Upper lobe of right lung (tissue), 1 donor: Measurements from ENCODE around the gene RRP9. TPM values are rescaled to one million over a fixed set of nuclear protein-coding genes. Genes with fewer than 3 reads are reported as not detected.
A peak's percentile ranks its signal among the peaks of the same experiment; 100 is the strongest.

Experiments
- ATAC-seq: fragments of 200-7000 bp; cut with Tn5 transposase; one replicate; pipeline ENCODE4 v1.9.1; 2020; ENCODE audit warnings: mild to moderate bottlenecking, moderate library complexity
- DNase-seq: peaks from one replicate; pipeline ENCODE4 v3.0.0-alpha.2; 2020
- H3K27ac ChIP-seq: fragments of 200-600 bp; one replicate; pipeline ENCODE4 v1.8.0; 2022
- H3K27me3 ChIP-seq: fragments of 200-600 bp; one replicate; pipeline ENCODE4 v1.8.0; 2022; ENCODE audit warnings: mild to moderate bottlenecking
- H3K36me3 ChIP-seq: fragments of 200-600 bp; one replicate; pipeline ENCODE4 v1.8.0; 2022
- H3K4me1 ChIP-seq: fragments of 200-600 bp; one replicate; pipeline ENCODE4 v1.8.0; 2022
- H3K4me3 ChIP-seq: fragments of 200-600 bp; one replicate; pipeline ENCODE4 v1.8.0; 2022; ENCODE audit warnings: mild to moderate bottlenecking
- H3K9me3 ChIP-seq: fragments of 200-600 bp; one replicate; pipeline ENCODE4 v1.8.0; 2022
- intact Hi-C: fragments of 100-400 bp; cut with DNase I; formaldehyde crosslinking; loops from one replicate; pipeline ENCODE4 v1.11.0; 2022
- total RNA-seq: library from RNA; stranded (reverse); fragmentation: NEBNext Ultra II Directional; extraction: Animal tissue kit (Norgen Biotek cat#: 25700); gene quantifications from one replicate; pipeline ENCODE4 v1.2.1, GENCODE V29; 2021
- TF ChIP-seq, protein P1 (sequence below): fragments of 200-600 bp; IDR thresholded peaks from one replicate; pipeline ENCODE4 v1.8.0; 2022; ENCODE audit warnings: antibody characterized with exemption
- donor health status: DM: no; HTN: yes; CAD: no; lungs with severe emphysema.

Gene RRP9
- total RNA-seq, 1 donor from 2014 or later = 20.6 TPM

DNA sequence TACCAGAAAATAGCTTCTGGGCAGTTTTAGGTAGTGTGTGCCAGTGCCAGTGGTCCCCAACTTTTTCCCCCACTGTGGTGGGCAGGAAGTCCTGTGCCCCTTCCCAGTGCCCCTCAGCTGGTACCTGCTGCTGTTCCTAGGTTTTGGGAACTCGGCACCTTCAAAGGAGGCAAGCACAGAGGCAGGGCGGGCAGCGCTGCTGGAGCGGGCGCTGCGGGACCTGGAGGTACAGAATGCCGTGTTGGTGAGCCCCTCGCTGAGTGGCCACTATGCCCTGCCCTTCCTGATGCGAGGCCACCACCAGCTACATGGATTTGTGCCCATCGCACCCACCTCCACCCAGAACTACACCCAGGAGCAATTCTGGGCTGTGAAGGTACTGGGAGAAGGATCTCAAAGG, 38.5 kb upstream of the RRP9 start:
- intact Hi-C loops = no loop called here
- ATAC-seq = no peak
- TF ChIP-seq, protein P1, sequence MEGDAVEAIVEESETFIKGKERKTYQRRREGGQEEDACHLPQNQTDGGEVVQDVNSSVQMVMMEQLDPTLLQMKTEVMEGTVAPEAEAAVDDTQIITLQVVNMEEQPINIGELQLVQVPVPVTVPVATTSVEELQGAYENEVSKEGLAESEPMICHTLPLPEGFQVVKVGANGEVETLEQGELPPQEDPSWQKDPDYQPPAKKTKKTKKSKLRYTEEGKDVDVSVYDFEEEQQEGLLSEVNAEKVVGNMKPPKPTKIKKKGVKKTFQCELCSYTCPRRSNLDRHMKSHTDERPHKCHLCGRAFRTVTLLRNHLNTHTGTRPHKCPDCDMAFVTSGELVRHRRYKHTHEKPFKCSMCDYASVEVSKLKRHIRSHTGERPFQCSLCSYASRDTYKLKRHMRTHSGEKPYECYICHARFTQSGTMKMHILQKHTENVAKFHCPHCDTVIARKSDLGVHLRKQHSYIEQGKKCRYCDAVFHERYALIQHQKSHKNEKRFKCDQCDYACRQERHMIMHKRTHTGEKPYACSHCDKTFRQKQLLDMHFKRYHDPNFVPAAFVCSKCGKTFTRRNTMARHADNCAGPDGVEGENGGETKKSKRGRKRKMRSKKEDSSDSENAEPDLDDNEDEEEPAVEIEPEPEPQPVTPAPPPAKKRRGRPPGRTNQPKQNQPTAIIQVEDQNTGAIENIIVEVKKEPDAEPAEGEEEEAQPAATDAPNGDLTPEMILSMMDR = no peak

DNA sequence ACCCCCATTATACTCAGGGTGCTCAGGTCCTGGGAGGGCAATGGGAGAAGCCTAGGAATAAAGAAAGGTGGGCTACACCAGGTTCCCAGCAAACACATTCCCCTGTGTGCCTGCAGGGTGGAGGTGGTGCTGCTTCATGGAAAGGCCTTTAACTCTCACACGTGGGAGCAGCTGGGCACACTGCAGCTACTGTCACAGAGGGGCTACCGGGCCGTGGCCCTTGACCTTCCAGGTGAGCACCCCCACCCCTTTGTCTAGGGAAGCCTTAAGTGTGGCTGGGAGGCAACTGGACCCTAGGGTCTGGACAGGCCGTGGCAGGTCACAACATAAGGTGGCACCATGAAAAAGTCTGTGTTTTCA, 36.4 kb upstream of the RRP9 start:
- Histone ChIP-seq H3K4me3 (no peak overlapping the region), H3K9me3 (no peaks in the 10 kb centered on the region), H3K27me3 (no peaks in the 10 kb centered on the region), H3K4me1 (peaks cover 34% of the 10 kb centered on the region), H3K27ac (no peak overlapping the region), H3K36me3 (no peaks in the 10 kb centered on the region)
- DNase-seq = no peak
- TF ChIP-seq, protein P1 = no peak
- ATAC-seq = no peak
- intact Hi-C loops = no loop called here

More for the DNA sequence above, 38.5 kb upstream of the RRP9 start:
- Histone ChIP-seq H3K36me3 (no peaks in the 10 kb centered on the region), H3K4me1 (peaks cover 33% of the 10 kb centered on the region), H3K27ac (no peak overlapping the region), H3K4me3 (no peak overlapping the region), H3K9me3 (no peaks in the 10 kb centered on the region), H3K27me3 (no peaks in the 10 kb centered on the region)
- DNase-seq = no peak

DNA sequence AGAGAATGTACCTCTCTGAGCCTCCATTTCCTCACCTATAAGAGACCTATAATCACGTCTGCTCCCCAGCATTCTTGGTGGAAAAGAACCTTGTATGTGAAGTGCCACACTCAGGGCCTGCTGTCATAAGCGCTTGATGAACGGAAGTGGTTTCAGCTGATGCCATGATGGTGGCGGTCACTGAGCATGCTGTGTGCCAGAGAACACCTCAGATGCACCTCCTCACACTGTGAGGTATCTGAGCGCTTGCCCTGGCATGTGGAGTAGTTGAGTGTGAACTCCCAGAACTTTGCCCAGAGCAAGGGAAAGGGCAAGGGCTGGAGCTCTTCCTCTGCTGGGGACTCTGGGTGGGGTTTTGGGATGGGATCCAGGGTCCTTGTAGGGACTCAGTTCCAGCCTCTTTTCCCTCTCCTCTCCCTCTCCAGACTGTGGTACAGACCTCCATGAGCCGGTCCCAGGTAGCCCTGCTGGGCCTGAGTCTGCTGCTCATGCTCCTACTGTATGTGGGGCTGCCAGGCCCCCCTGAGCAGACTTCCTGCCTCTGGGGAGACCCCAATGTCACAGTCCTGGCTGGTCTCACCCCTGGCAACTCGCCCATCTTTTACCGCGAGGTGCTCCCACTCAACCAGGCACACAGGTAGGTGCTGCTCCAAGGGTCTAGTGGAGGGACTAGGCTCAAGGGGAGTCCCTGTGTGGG, 35.9 kb upstream of the RRP9 start:
- intact Hi-C loops = no loop called here

DNA sequence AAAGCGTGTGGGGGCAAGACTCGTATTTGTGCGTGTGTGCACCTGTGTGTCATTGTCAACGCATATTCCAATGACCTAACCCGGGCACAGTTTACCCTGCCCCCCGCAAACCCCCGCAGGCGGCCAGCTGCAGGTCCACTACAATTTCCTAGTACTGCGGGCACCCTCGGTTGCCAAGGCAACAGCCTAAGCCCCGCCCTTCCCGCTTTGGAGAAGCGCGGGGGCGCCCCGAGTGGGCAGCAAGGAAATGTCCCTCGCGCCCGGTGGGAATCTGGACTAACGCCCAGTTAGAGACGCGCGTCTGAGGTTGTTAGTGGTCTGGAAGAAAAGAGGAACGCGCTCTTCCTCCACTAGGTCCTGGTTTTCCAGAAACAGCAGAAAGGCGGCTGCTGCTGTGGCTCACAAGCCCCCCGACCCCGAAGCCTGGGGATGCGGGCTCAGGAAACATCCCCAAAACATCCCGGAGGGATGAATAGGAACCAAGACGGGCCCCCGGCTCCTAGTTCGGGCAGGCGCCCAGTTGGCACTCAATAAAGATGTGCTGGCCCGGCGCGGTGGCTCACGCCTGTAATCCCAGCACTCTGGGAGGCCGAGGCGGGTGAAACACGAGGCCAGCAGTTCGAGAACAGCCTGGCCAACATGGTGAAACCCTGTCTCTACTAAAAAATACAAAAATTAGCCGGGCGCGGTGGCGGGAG, 34.3 kb upstream of the RRP9 start:
- intact Hi-C loops = no loop called here
- ATAC-seq = peak; percentile 22
- peak overlapping the region; percentile 72 for H3K4me3 ChIP-seq

More for the DNA sequence above, 35.9 kb upstream of the RRP9 start:
- no peaks in the 10 kb centered on the region for H3K27me3 ChIP-seq
- DNase-seq = no peak
- H3K4me3 ChIP-seq = no peak overlapping the region
- TF ChIP-seq, protein P1 = no peak
- H3K9me3 ChIP-seq = no peaks in the 10 kb centered on the region
- H3K36me3 ChIP-seq = no peaks in the 10 kb centered on the region
- H3K27ac ChIP-seq = no peak overlapping the region
- H3K4me1 ChIP-seq = peaks cover 35% of the 10 kb centered on the region
- no peak for ATAC-seq

DNA sequence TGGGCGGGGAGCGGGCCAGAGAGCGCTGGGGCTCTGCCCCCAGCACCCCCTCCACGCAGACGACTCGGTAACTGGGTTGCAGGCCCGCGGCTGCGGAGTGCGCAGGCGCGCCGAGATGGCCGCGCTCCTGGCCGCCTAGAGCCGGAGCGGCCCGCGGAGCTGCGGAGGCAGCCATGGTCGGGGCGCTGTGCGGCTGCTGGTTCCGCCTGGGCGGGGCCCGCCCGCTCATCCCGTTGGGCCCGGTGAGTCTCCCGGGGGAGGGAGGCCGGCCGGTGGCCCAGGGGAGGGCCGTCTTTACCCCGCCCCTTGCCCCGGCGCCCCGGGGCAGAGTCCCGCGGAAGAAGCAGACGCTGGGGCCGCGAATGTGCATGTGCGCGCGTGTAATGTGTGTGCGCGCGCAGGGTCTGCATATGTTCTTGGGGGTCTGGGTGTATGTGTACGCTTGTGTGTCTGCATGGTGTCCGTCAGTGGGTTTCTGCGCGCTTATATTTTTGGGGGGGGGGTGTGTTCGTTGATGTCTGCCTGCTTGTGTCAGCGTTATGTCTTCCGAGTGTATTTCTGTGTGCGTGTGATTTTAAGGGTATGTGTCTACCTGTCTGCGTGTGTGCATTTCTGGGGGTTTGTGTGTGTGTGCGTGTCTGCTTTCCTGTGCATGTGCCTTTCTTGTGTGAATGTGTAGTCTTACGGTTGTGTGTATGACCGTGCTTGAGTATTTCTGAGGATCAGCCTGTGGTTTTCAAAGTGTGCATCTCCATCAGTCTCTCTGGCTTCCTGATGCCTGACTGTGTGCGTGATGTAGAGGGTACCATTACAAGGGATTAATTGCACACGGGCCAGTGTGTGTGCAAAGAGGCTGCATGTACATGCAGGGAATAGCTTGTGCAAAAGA, 33.5 kb upstream of the RRP9 start, which contains the start of gene ABHD14A:
Gene ABHD14A (plus strand): TSS at position 102 of the 889 bp plus-strand sequence. CDS start 72 bp downstream, at position 174.
- TF ChIP-seq, protein P1 = no peak
- peak; percentile 90 for DNase-seq
- H3K4me1 ChIP-seq = peaks cover 21% of the 10 kb centered on the region
- intact Hi-C loops = no loop called here
- peak within 1 kb of the TSS; percentile 93 for H3K27ac ChIP-seq
- H3K27me3 ChIP-seq = no peaks in the 10 kb centered on the region
- peak within 1 kb of the TSS; percentile 72 for H3K4me3 ChIP-seq
- H3K36me3 ChIP-seq = no peaks in the 10 kb centered on the region
- no peaks in the 10 kb centered on the region for H3K9me3 ChIP-seq
- ATAC-seq = peak; percentile 82

More for the DNA sequence above, 34.3 kb upstream of the RRP9 start:
- Histone ChIP-seq H3K27ac (peak overlapping the region; percentile 93), H3K27me3 (no peaks in the 10 kb centered on the region), H3K9me3 (no peaks in the 10 kb centered on the region), H3K36me3 (no peaks in the 10 kb centered on the region), H3K4me1 (peaks cover 21% of the 10 kb centered on the region)
- TF ChIP-seq, protein P1 = peak; percentile 23
- DNase-seq = peak; percentile 88
